ENCODE data around the gene TRNP1.

TRNP1 gene

DNA sequence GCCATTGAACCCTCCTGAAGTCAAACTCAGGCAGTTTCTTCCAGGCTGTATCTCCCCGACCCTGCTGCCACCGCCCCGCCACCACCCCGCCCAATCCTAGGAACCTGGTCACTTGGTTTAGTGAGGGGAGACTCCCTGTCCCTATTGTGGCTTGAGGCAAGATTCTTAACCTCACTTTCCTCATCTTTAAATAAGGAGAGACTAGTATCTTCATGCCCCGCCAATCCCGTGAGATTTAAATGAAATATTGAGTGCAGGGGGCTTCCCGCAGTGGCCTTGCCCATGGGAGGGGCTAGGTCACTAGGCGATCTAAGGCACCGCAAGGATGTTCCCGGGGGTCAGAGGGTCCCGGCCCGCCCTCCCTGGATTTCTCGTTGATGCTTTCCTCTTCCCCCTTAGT lies 34.2 kb upstream of the TRNP1 start:
- H3K36me3 ChIP-seq (ENCODE audit: control insufficient read depth in 4 of 4, insufficient read depth in 4 of 4, low read length in 3 of 4) = no peaks in the 10 kb centered on the region
- H3K4me3 ChIP-seq (ENCODE audit: control insufficient read depth in 1 of 7, extremely low read depth in 1 of 7, insufficient read depth in 4 of 7, low read depth in 2 of 7, low read length in 6 of 7) = peak overlapping the region in 3 of 7 experiments; percentile 55 to 68 (median 56)
- peaks cover 6 to 54% (median 30%) of the 10 kb centered on the region in 5 experiments for H3K27me3 ChIP-seq (replicated peaks in 2 of 5; ENCODE audit: control insufficient read depth in 4 of 5, insufficient read depth in 5 of 5, low read length in 4 of 5)
- H3K9me3 ChIP-seq (ENCODE audit: control extremely low read depth in 1 of 5, control insufficient read depth in 4 of 5, insufficient read depth in 2 of 5, low read depth in 1 of 5, low read length in 4 of 5) = peaks cover 2 to 10% (median 6%) of the 10 kb centered on the region in 5 experiments
- peaks cover 0 to 16% (median 13%) of the 10 kb centered on the region in 4 experiments for H3K4me1 ChIP-seq (ENCODE audit: control extremely low read depth in 1 of 4, control insufficient read depth in 4 of 4, insufficient read depth in 4 of 4, low read length in 3 of 4)
- DNase-seq = no peak
- ChIA-PET CTCF (no interaction called here), POLR2A (no interaction called here)
- 19% methylated on average over 8 of the region's 13 CpGs for WGBS (ENCODE audit: insufficient coverage)
- H3K27ac ChIP-seq (ENCODE audit: insufficient read depth in 1 of 2, low read depth in 1 of 2, low read length in 2 of 2, poor library complexity in 1 of 2, severe bottlenecking in 2 of 2) = no peak overlapping the region

DNA sequence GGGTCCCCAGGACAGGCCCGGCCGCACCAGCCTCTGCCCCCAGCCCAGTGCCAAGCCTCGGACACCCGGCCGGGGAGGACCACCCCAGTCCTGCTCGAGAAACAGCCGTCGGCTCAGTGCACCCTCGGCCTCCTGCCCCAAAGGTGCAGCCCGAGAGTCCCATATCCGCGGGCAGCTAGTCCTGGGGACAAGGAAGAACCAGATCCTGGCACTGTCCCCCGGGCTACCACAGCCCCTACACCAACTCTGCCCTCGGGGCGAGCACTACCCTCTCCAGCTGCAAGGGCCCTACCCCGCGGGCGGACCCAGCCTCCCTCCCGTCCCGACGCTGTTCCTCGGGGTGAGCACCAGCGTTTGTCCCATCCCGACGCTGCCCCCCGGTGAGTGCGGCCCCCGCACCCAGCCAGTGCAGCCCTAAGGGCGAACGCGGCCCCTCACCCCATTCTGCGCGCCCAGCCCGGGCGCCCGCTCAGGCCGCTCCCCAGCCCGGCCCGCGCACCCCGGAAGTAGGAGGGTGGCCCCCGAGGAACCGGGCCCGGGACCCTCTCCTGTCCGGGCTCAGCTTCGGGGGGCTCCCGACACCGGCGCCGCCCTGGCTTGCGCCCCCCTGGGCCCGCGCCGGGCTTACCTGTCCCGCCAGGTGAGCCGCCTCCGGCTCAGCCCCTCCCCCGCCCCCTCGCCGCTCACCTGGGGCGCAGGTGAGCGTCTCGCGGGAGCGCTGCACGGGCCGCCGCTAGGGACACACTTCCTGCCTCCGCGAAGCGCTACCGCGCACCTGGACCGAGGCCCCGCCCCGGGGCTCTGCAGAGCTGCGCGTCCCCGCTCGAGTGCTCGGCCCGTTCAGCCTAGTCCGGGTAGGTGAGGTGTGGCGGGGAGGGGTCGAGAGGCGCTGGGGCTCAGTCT lies 33.5 kb upstream of the TRNP1 start, which contains the start of gene KDF1:
KDF1 (minus strand) TSS at position 747 of the 903 bp plus-strand sequence. CDS start 8,088 bp downstream, outside the sequence.
- Histone ChIP-seq H3K4me3 (ENCODE audit: control insufficient read depth in 1 of 7, extremely low read depth in 1 of 7, insufficient read depth in 4 of 7, low read depth in 2 of 7, low read length in 6 of 7) (peak within 1 kb of the TSS; percentile 11 to 68 (median 46)), H3K9me3 (ENCODE audit: control extremely low read depth in 1 of 5, control insufficient read depth in 4 of 5, insufficient read depth in 2 of 5, low read depth in 1 of 5, low read length in 4 of 5) (peaks cover 2 to 10% (median 6%) of the 10 kb centered on the region in 5 experiments), H3K4me1 (ENCODE audit: control extremely low read depth in 1 of 4, control insufficient read depth in 4 of 4, insufficient read depth in 4 of 4, low read length in 3 of 4) (peaks cover 0 to 16% (median 13%) of the 10 kb centered on the region in 4 experiments), H3K27me3 (replicated peaks in 2 of 5; ENCODE audit: control insufficient read depth in 4 of 5, insufficient read depth in 5 of 5, low read length in 4 of 5) (peaks cover 6 to 54% (median 30%) of the 10 kb centered on the region in 5 experiments), H3K27ac (ENCODE audit: insufficient read depth in 1 of 2, low read depth in 1 of 2, low read length in 2 of 2, poor library complexity in 1 of 2, severe bottlenecking in 2 of 2) (no peak within 1 kb of the TSS), H3K36me3 (ENCODE audit: control insufficient read depth in 4 of 4, insufficient read depth in 4 of 4, low read length in 3 of 4) (no peaks in the 10 kb centered on the region)
- ChIA-PET CTCF (interaction anchor here (1.2 kb wide), 1 partner anchor 138 kb away, joined by 3 read pairs; no protein-coding TSS in a partner anchor), POLR2A (no interaction called here)
- DNase-seq = peak in 1 of 3 donors; percentile 31
- 2% methylated on average over 68 of the region's 86 CpGs for WGBS (ENCODE audit: insufficient coverage)

DNA sequence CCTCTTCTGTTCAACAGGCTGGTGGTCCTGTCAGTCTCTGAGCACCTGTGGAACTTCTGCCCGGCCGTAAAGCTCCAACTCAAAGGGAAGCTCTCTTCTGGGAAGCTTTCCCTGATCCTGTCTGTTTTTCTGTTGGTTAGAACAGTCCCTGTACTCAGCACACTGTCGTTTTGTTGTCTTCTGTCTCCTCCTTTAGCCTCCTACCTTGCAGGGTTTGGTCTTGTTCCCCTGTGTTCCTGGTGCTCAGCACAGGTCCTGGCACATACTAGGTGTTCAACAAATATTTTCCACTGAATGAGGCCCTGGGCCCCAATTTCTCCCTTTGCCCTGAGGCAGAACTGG lies 32.9 kb upstream of the TRNP1 start:
- CTCF ChIA-PET = interaction anchor here (1.2 kb wide), 1 partner anchor 137 kb away, joined by 3 read pairs; no protein-coding TSS in a partner anchor
- no peak for DNase-seq
- POLR2A ChIA-PET = interaction anchor here (0.6 kb wide), 1 partner anchor 124 kb away, joined by 3 read pairs; no protein-coding TSS in a partner anchor
- Histone ChIP-seq H3K4me3 (ENCODE audit: control insufficient read depth in 1 of 7, extremely low read depth in 1 of 7, insufficient read depth in 4 of 7, low read depth in 2 of 7, low read length in 6 of 7) (peak overlapping the region in 4 of 7 experiments; percentile 46 to 68 (median 56)), H3K36me3 (ENCODE audit: control insufficient read depth in 4 of 4, insufficient read depth in 4 of 4, low read length in 3 of 4) (no peaks in the 10 kb centered on the region), H3K9me3 (ENCODE audit: control extremely low read depth in 1 of 5, control insufficient read depth in 4 of 5, insufficient read depth in 2 of 5, low read depth in 1 of 5, low read length in 4 of 5) (peaks cover 2 to 10% (median 6%) of the 10 kb centered on the region in 5 experiments), H3K4me1 (ENCODE audit: control extremely low read depth in 1 of 4, control insufficient read depth in 4 of 4, insufficient read depth in 4 of 4, low read length in 3 of 4) (peaks cover 0 to 16% (median 13%) of the 10 kb centered on the region in 4 experiments), H3K27me3 (replicated peaks in 2 of 5; ENCODE audit: control insufficient read depth in 4 of 5, insufficient read depth in 5 of 5, low read length in 4 of 5) (peaks cover 6 to 54% (median 30%) of the 10 kb centered on the region in 5 experiments), H3K27ac (ENCODE audit: insufficient read depth in 1 of 2, low read depth in 1 of 2, low read length in 2 of 2, poor library complexity in 1 of 2, severe bottlenecking in 2 of 2) (no peak overlapping the region)
- WGBS (ENCODE audit: insufficient coverage) = 57% methylated on average over 3 of the region's 3 CpGs

DNA sequence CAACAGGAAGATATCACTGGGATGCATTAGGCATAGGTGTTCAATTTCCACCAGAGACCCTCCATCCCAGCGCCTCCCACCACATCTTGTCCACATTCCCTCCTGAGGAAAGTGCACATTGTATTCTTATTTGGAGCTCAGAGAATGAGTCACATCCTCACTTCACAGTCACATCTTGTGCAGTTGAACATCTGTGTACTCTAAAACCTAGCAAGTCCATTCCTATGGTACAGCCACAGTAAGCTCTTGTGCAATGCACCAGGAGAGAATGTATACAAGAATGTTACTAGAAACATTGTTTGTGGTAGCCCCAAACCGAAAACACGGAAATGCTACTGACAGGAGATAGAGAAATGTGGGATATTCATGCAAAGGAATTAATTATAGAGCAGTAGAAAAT lies 31.7 kb upstream of the TRNP1 start:
- Histone ChIP-seq H3K36me3 (ENCODE audit: control insufficient read depth in 4 of 4, insufficient read depth in 4 of 4, low read length in 3 of 4) (no peaks in the 10 kb centered on the region), H3K4me1 (ENCODE audit: control extremely low read depth in 1 of 4, control insufficient read depth in 4 of 4, insufficient read depth in 4 of 4, low read length in 3 of 4) (peaks cover 0 to 16% (median 13%) of the 10 kb centered on the region in 4 experiments), H3K4me3 (ENCODE audit: control insufficient read depth in 1 of 7, extremely low read depth in 1 of 7, insufficient read depth in 4 of 7, low read depth in 2 of 7, low read length in 6 of 7) (no peak overlapping the region), H3K27me3 (replicated peaks in 2 of 5; ENCODE audit: control insufficient read depth in 4 of 5, insufficient read depth in 5 of 5, low read length in 4 of 5) (peaks cover 6 to 53% (median 28%) of the 10 kb centered on the region in 5 experiments), H3K27ac (ENCODE audit: insufficient read depth in 1 of 2, low read depth in 1 of 2, low read length in 2 of 2, poor library complexity in 1 of 2, severe bottlenecking in 2 of 2) (no peak overlapping the region), H3K9me3 (ENCODE audit: control extremely low read depth in 1 of 5, control insufficient read depth in 4 of 5, insufficient read depth in 2 of 5, low read depth in 1 of 5, low read length in 4 of 5) (no peaks in the 10 kb centered on the region)
- WGBS (ENCODE audit: insufficient coverage) = 86% methylated on average over 1 of the region's 3 CpGs
- peak; percentile 14 to 80 (median 67) for DNase-seq
- POLR2A ChIA-PET = no interaction called here
- CTCF ChIA-PET = interaction anchor here (1.0 kb wide), 2 partner anchors 35 to 47 kb away, joined by 3 read pairs; no protein-coding TSS in a partner anchor

DNA sequence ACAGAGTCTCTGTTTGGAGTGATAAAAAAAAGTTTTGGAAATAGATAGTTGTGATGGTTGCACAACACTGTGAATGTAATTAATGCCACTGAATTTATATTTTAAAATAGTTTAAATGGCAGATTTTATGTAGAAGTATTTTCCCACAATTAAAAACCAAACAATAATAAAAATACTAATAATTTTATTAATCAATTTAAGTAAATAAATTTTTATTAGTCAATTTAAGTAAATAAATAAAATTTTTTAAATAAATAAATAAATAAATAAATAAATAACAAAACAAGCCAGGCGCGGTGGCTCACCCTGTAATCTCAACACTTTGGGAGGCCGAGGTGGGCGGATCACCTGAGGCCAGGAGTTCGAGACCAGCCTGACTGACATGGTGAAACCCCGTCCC lies 28.3 kb upstream of the TRNP1 start:
- Histone ChIP-seq H3K4me3 (ENCODE audit: control insufficient read depth in 1 of 7, extremely low read depth in 1 of 7, insufficient read depth in 4 of 7, low read depth in 2 of 7, low read length in 6 of 7) (no peak overlapping the region), H3K4me1 (ENCODE audit: control extremely low read depth in 1 of 4, control insufficient read depth in 4 of 4, insufficient read depth in 4 of 4, low read length in 3 of 4) (peaks cover 0 to 5% (median 3%) of the 10 kb centered on the region in 4 experiments), H3K36me3 (ENCODE audit: control insufficient read depth in 4 of 4, insufficient read depth in 4 of 4, low read length in 3 of 4) (no peaks in the 10 kb centered on the region), H3K9me3 (ENCODE audit: control extremely low read depth in 1 of 5, control insufficient read depth in 4 of 5, insufficient read depth in 2 of 5, low read depth in 1 of 5, low read length in 4 of 5) (no peaks in the 10 kb centered on the region), H3K27ac (ENCODE audit: insufficient read depth in 1 of 2, low read depth in 1 of 2, low read length in 2 of 2, poor library complexity in 1 of 2, severe bottlenecking in 2 of 2) (no peak overlapping the region), H3K27me3 (replicated peaks in 2 of 5; ENCODE audit: control insufficient read depth in 4 of 5, insufficient read depth in 5 of 5, low read length in 4 of 5) (peaks cover 0 to 20% (median 18%) of the 10 kb centered on the region in 5 experiments)
- 93% methylated on average over 4 of the region's 6 CpGs for WGBS (ENCODE audit: insufficient coverage)
- ChIA-PET CTCF (interaction anchor here (4.9 to 5.6 kb wide), 2 partner anchors 19 to 32 kb away, joined by 36 to 61 read pairs; no protein-coding TSS in a partner anchor), POLR2A (no interaction called here)
- no peak for DNase-seq

DNA sequence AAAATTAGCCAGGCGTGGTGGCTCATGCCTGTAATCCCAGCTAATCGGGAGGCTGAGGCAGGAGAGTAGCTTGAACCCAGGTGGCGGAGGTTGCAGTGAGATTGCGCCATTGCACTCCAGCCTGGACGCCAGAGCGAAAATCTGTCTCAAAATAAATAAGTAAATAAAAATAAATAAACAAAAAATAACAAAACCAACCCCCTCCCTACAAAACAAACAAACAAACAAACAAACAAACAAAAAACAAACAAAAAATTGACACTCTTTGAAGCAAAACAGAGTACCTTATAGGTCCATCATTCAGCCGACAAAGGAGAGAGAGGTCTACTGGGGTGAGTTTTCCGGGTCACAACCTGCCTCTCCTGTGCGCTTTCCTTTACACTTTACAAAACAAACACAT lies 27.9 kb upstream of the TRNP1 start:
- H3K27me3 ChIP-seq (replicated peaks in 2 of 5; ENCODE audit: control insufficient read depth in 4 of 5, insufficient read depth in 5 of 5, low read length in 4 of 5) = peaks cover 0 to 16% (median 15%) of the 10 kb centered on the region in 5 experiments
- no peak overlapping the region for H3K27ac ChIP-seq (ENCODE audit: insufficient read depth in 1 of 2, low read depth in 1 of 2, low read length in 2 of 2, poor library complexity in 1 of 2, severe bottlenecking in 2 of 2)
- H3K36me3 ChIP-seq (ENCODE audit: control insufficient read depth in 4 of 4, insufficient read depth in 4 of 4, low read length in 3 of 4) = no peaks in the 10 kb centered on the region
- no peaks in the 10 kb centered on the region for H3K9me3 ChIP-seq (ENCODE audit: control extremely low read depth in 1 of 5, control insufficient read depth in 4 of 5, insufficient read depth in 2 of 5, low read depth in 1 of 5, low read length in 4 of 5)
- 100% methylated on average over 3 of the region's 9 CpGs for WGBS (ENCODE audit: insufficient coverage)
- H3K4me3 ChIP-seq (ENCODE audit: control insufficient read depth in 1 of 7, extremely low read depth in 1 of 7, insufficient read depth in 4 of 7, low read depth in 2 of 7, low read length in 6 of 7) = no peak overlapping the region
- H3K4me1 ChIP-seq (ENCODE audit: control extremely low read depth in 1 of 4, control insufficient read depth in 4 of 4, insufficient read depth in 4 of 4, low read length in 3 of 4) = peaks cover 0 to 3% (median 0%) of the 10 kb centered on the region in 4 experiments
- POLR2A ChIA-PET = no interaction called here
- DNase-seq = no peak
- CTCF ChIA-PET = interaction anchor here (1.2 to 5.6 kb wide), 5 partner anchors 9 to 132 kb away, joined by 3 to 61 read pairs (median 5); no protein-coding TSS in a partner anchor

All from common myeloid progenitor, CD34-positive (primary cell).